GM21619 (cell line): ENCODE data around the gene MYPN.
"Not testable (repeated sequence)": the region's sequence is repeated elsewhere in the genome, so short reads cannot be mapped to it uniquely, and the experiment has no call there.

Experiments used
- ATAC-seq: cut with Tn5 transposase; IDR thresholded peaks from one replicate; pipeline ENCODE4 v1.9.1; 2021; ENCODE audit not compliant: unreplicated experiment

The MYPN gene

DNA sequence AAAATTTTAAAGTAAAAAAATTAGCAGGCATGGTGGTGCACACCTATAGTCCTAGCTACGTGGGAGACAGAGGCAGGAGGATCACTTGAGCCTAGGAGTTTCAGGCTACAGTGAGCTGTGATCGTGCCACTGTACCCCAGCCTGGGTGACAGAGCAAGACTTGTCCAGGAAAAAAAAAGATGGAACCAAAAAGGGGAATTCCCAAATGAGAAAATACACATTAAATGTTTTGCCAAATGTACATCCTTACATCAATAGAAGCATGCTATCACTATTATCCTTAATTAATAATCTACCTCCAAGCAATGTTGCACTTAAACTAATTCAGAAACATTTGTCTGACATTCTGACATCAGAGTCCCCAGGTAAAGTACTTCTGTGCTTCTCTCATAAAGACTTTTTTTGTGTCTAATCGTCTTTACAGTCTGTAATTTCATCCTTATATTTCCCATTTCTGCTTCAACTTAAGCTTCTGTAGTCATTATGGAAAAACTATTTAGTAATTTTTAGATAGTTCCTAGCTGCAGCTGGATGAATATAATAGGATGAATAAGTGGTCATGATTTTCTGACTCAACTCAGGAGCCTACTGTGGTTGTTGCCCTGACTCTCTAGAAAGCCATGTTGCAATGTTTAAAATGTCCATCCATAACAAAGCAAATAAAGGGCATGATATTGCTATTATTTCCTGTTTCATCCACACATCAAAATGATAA, 57.7 kb downstream of the MYPN start:
- ATAC-seq = no peak

DNA sequence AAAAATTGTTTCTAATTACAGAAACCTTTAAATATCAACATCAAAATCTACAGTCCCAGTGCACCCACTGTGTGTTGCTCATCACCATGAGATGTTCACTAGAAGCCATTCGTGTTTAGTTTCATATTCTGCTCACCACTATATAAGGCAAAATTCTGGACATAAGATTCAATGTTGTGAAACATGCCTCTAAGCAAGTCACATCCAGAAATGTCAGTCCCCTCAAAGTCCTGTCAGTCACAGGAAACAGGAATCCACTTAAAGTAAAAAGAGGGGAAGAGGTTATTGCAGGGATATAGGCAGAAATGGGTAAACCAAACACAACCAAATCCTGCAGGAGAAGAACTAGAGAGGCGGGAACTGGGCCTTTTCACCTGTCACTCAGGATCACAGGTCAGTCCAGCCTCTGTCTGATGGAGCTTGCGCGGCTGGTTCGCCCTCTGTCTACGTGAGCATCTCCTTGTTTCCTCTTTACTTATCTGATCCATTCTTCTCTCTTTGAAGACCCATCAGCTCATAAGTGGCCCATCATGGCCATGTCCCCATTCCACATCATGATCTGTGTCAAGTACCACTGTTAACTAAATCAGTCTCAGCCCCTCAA, 58.4 kb downstream of the MYPN start:
- ATAC-seq = no peak

DNA sequence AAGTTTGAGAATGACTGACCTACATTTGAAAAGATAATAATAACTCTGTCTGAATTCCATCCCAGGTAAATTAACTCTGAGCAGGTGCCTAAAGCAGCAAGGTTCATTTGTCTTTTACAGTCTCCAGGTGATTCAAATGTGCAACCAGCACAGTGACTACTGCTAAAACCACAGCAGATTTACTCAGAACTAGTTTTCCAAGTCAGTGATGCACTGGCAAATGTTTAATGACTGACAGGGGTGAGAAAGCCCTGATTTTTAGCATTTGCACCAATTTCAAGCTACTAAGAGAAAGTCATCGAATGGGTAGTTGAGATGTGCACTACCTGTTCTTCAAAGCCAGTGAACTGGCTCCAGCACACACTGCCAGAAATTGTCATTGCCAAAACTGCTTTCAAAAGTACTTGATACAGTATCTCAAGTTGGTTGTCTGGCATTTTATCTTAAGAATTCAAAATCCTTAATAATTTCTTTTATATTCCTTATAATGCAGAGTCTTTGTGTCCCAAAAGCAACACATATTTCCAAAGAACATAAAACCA, 62.3 kb downstream of the MYPN start:
- ATAC-seq = no peak

DNA sequence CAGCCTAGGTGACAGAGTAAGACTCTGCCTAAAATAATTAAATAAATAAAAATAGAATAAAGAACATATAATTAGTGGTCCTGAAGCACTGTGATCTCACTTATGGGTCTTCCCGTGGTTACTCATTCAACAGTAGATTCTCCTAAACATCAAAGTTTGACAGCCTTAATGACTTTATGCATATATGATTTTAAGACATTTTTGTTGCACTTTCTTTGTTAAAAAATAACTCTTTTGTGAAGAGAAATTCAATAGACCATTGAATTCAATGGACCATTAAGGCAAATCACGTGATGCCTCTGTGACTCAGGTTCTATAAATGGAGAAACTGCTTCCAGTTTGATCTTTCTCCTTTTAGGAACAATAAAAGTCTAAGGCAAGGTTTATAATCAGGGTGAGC, 63.0 kb downstream of the MYPN start:
- ATAC-seq = no peak

DNA sequence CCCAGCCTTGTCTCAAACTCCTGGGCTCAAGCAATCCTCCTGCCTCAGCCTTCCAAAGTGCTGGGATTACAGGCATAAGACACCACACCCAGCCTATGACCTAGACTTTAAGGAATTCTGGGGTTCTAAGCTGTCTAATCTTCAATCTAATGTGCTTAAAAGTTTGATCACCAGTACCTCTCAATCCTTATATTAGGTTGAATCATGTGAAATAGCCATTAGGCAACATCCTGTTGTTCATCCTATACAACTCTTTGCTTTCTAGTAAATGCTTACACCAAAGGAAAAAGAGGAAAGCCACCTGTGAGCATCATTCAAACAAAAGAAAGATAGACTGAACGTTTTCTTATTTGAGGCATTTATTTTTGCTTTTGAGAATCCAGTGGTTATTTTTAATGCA, 66.7 kb downstream of the MYPN start:
- ATAC-seq = no peak

DNA sequence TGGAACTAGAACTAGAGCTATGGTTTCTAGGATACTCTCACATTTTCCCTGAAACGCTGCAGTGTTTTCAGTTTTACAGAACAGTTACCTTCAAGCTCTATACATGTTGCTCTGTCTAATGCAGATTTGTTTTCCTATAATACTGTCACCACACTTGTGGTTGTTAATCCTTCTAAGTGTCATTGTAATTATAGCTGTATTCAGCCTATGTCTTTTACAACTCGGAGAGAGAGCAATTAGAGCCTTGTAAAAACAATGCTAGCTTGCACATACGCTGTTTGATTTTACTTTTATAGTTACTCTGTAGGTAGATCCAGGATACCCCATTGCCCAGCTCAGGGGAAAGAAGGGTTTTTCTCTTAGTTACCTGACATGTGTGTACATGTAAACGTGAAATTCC, 67.5 kb downstream of the MYPN start:
- no peak for ATAC-seq

DNA sequence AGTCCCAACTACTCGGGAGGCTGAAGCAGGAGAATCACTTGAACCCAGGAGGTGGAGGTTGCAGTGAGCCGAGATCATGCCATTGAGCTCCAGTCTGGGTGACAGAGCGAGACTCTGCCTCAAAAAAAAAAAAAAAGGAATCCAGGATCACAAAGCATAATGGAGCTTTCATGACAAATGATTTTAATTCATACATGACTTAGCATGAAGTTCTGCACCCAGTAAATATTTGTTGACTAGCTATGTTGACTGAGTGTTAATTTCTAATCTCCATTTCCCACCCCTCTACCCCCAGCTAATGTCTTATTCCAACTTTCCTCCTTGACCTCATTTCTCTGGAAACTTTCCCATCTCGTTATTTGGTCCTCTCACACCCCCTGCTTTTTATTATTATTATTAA, 69.3 kb downstream of the MYPN start:
- ATAC-seq = no peak

DNA sequence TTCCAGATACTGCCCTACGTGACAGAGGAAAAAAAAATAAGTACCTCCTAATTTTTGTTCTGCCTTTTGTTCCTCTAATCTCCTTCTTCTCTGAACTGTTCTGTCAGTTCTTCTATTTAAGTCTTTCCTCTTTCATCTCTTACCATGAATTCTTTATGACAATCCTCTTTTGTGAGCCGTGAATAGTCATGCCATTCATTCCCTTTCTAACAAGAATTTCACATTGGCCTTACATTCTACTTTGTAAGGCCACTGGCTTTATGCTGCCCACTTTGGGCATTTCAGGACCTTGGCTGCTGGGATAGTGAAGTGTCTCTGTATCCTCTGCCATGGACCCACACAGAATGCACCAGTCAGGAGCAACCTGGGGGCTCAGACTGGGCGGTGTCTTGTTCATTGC, 69.7 kb downstream of the MYPN start:
- no peak for ATAC-seq

DNA sequence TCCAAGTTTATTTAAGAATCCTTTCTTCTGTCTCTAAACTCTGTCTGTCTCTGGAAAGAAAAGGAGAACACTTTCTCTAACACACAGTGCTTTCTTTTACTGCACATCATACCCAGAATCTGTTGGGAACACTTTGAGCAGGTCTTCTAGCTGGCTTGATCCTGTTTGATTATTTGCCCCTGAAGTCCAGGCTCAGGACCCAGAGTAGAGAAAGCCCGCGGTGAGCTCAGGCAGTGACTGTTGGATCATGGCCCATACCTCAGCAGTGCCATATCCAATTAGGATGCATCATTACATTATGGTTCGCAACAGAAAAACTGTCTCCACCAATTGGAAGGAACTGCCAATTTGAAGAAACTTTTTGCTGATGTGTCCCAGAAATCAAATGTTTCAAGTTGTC, 71.2 kb downstream of the MYPN start:
- ATAC-seq = no peak

DNA sequence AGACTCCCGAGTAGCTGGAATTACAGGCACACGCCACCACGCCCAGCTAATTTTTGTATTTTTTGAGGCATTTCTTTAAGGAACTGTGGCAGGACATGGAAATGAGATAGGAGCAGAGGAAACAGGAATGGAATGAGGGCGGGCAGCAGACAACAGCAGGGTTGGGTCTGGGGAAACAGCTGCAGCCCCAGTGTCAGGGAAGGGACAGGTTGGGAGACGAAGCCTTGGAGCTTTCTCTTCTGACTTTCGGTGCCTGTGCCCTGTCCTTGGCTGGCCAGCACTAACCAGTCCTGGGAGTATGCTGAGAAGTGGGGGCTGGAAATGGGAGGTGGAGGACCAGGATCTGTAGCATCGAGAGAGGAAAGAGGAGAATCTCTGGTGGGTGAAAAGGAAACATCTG, 75.3 kb downstream of the MYPN start:
- no peak for ATAC-seq

DNA sequence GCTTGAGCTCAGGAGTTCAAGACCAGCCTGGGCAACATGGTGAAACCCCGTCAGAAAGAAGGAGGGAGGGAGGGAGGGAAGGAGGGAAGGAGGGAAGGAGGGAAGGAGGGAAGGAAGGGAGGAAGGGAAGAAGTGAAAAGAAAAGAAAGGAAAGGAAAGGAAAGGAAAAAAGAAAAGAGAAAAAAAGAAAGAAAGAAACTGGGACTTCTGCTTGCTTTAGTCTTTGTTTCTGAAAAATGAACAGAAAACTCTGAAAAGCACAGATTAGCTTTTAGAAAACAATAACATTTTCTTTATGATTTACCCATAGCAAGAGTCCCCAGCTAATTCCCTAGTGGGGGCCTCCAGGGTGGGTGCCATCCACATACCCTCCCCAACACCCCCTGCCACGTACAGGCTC, 75.8 kb downstream of the MYPN start:
- ATAC-seq = no peak

DNA sequence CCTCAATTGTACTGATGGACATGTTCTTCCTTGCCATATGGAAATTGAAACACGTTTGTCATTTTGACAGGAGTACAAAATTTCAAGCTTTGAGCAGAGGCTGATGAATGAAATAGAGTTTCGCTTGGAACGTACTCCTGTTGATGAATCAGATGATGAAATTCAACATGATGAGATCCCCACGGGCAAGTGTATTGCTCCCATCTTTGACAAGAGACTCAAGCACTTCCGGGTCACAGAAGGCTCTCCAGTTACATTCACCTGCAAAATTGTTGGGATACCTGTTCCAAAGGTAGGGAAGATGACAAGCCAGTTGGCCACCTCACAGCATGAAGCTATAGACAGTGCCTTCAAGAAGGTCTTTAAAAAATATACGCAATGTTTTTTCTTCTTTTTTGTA, 79.5 kb downstream of the MYPN start:
- ATAC-seq = no peak

DNA sequence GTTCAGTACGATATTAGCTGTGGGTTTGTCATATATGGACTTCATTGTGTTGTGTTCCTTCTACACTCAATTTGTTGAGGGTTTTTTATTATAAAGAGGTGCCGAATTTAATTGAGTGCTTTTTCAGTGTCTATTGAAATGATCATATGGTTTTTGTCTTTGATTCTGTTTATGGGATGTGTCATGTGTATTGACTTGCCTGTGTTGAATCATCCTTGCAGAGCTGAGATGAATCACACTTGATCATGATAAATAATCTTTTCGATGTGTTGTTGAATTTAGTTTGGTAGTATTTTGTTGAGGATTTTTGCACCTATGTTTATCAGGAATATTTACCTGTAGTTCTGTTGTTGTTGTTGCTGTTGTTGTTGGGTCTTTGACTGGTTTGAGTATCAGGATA, 82.8 kb downstream of the MYPN start:
- no peak for ATAC-seq

DNA sequence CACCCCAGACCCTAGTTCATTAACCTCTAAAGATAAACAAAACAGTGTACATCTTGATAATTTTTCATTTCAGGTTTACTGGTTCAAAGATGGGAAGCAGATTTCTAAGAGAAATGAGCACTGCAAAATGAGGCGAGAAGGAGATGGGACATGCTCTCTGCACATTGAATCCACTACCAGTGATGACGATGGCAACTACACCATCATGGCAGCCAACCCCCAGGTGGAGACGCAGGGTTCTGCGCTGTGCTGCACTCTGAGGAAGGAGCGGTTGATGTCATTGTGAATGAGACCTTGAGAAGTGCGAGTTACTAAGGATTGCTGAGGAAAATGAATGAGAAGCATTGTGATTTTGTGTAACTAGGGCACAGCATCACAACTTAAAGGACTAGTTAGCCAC, 85.0 kb downstream of the MYPN start:
- ATAC-seq = no peak

DNA sequence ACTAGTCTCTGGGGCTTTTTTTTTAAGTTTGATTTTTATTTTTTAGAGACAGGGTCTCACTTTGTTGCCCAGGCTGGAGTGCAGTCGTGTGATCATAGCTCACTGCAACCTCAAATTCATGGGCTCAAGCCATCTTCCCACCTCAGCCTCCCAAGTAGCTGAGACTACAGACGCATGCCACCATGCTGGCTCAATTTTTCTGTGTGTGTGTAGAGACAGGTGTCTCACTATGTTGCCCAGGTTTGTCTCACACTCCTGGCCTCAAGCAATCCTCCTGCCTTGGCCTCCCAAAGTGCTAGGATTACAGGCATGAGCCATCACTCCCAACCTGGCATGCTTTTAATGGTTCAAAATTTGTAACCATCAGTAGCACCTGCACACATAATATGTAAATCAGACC, 86.5 kb downstream of the MYPN start:
- ATAC-seq = not testable (repeated sequence)

DNA sequence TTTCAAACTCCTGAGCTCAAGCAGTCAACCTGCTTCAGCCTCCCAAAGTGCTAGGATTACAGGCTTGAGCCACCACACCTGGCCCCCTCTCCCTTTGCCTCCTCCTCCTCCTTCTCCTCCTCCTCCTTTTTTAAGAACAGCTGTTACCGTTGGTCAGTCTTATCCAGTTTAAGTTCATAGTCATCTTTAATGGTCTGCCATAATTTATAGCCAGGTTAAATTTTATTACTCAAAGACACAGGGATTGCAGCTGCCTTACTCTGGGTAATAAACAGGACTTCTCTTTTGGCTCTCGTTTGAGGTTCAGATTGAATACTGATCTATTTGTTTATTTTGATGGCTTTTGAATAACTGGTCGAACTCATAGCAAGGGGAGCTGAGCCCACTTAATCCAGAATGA, 87.4 kb downstream of the MYPN start:
- no peak for ATAC-seq

DNA sequence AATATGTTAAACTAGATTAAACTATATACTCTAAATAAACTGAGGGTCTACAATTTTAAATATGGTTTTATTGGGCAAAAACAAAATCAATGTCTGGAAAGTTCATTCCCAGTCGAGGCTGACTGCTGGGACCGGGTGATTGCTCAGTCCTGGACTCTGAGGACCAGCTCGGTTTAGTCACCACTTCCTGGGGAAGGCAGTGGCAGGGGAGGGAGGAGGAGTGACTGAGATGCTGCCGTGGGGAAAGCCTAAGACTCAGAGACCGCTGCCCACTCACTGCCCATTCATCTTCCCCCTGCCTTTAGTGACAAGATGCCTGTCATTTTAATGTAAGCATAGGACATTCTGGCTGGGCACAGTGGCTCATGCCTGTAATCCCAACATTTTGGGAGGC, 93.7 kb downstream of the MYPN start:
- ATAC-seq = no peak

DNA sequence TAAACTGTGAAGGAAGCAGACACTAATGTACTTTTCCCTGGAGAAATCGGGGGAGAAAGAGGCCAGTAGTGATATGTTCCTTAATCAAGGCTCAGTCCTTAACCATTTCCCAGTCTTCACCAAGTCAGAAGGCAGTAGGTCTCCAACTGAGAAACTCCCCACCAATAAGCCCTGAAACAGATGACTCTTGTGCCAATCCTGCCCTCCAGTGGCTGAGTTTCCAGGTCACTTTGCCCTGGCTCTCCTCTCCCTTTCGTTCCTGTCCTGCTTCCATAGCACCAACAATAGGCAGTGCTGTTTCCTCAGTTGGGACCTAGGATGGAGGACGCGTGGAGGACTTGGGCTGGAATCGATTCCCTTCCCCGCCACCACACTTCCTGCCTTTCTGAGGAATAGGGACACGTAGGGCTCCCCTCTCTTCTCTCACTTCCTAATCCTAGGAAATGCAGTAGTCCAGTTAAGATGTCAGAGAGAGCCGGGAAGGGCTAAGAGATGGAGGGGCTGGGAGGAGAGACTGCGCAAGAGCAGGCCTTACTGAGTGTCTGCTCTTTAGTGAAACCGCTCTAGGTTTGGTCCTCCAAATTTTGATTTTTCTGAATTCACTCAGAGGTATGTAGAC, 99.2 kb downstream of the MYPN start:
- ATAC-seq = peak; percentile 76

DNA sequence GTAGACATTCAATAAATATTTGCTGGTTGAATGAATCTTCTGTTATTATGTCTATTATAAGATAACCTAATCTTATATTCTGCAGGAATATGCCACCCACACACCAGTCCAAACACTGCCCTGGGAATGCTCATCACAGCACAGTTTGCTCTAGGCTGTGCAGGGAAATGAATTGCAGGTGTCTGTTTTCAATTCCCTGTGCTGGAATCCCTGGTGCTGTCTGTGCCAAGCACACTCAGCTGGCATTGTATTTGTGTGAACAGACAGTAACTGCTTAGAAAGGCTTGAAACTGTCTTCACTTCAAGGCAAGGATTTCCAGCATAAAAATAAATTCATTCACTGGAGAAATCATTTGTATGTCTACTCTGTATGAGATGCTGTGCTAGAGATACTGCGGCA, 102.4 kb downstream of the MYPN start:
- ATAC-seq = no peak

DNA sequence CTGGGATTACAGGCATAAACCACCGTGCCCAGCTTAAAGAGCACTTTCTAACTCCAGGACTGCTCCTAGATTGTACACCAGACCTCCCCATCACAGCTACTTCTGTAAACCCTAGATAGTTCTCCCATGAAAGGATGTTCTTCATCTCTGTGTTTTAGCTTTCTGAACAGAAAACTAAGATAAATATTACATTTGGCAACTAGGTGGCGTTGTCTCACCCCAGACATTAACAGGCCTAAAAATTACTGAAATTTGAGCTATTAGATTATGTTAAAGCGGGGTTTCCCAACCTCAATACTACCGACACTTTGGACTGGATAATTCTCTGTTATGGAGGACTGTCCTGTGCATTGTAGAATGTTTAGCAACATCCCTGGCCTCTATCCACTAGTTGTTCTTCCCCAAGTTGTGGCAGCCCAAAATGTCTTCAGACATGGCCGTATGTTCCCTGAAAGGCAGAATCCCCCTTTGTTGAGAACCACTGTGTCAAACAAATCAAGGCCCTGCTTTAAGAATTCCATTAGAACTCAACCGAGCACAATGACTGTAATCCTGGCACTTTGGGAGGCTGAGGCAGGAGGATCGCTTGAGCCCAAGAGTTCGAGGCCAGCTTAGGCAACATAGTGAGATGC, 103.5 kb downstream of the MYPN start:
- ATAC-seq = no peak

DNA sequence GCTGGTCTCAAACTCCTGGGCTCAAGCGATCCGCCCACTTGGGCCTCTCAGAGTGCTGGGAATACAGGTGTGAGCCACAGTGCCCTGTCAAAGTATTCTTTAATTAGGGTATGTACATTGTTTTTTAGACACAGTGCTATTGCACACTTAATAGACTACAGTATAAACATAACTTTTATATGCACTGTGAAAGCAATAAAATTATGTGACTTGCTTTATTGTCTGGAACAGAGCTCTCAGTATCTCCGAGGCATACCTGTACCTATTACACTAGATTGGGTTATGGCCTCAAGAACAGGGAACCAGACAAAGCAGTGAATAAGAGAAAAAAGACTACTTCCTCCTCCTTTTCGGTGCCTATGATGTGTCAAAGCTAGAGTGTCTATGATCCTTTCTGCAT, 109.5 kb downstream of the MYPN start:
- ATAC-seq = no peak

DNA sequence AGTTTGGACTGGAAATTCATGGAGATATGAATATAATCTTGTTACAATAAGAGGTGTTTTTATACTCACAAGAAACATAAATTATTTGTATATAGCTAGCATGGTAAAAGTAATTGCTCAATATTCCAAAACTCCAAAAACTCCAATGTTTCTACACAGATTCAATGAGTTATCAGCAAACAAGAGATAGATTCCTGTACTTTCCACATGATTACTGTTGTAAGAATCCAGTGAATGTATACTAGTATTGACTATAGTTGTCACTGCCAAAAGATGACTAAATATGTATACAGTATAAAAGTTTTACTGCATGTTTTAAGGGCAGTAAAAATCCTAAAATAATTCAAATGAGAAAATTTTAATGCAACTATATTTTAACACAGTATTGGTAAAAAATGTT, 111.9 kb downstream of the MYPN start:
- no peak for ATAC-seq
